ENCODE data around the gene LAMTOR2.

The LAMTOR2 gene

DNA sequence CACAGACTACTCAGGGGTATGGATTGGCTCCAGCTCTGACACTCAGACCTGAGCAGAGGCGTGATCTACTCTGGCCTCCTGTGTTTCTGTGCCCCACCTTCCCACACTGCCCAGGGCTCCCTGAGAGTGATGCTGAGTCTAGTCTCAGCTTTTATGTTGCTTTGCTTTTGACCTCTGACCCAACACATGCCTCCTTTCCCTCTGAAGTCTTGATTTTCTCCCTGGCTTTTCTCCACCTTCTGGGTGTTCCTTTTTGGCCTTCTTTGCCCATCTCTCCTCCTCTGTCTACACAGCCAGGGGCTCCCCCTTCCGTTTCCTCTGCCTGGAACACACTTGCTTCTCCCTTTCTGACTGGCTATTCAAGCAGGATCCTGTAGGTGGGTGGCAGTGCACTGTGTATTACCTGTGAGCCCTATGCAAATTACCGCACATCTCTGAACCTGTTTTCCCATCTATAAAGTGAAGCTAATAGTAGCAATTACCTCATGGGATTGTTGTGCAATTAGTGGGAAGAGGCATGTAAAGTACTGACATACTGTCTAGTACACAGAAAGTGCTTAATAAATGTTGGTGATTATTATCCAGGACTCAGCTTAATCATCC lies 41.4 kb downstream of the LAMTOR2 start:
- no peak overlapping the region; the same call in 1 of the 2 replicates for H3K9ac ChIP-seq
- peak overlapping the region; percentile 76 for H3K27ac ChIP-seq
- peak overlapping the region; percentile 97 for H3K4me2 ChIP-seq

GRCh38 chr1:156096640-156097391 lies 42.2 kb downstream of the LAMTOR2 start:
- peak overlapping the region; percentile 66 for H2AFZ ChIP-seq (ENCODE audit: low read depth)
- H4K20me1 ChIP-seq (ENCODE audit: insufficient read depth), result no peaks in the 10 kb centered on the region
- H3K79me2 ChIP-seq (ENCODE audit: insufficient read depth, low read depth), result no peaks in the 10 kb centered on the region
- no peaks in the 10 kb centered on the region for H3K36me3 ChIP-seq (ENCODE audit: insufficient read depth)
- peaks cover 46% of the 10 kb centered on the region for H3K4me1 ChIP-seq (ENCODE audit: low read depth, poor library complexity, severe bottlenecking)
- H3K9ac ChIP-seq, result peak overlapping the region; percentile 53
- peak overlapping the region; percentile 76 for H3K27ac ChIP-seq
- peak overlapping the region; percentile 99 for H3K4me3 ChIP-seq (IDR thresholded peaks at IDR 0.05; ENCODE audit: insufficient read depth, low read depth, low read length)
- peak overlapping the region; percentile 97 for H3K4me2 ChIP-seq
- no peaks in the 10 kb centered on the region for H3K27me3 ChIP-seq (ENCODE audit: insufficient read depth, low read depth)
- TF ChIP-seq, protein P1, sequence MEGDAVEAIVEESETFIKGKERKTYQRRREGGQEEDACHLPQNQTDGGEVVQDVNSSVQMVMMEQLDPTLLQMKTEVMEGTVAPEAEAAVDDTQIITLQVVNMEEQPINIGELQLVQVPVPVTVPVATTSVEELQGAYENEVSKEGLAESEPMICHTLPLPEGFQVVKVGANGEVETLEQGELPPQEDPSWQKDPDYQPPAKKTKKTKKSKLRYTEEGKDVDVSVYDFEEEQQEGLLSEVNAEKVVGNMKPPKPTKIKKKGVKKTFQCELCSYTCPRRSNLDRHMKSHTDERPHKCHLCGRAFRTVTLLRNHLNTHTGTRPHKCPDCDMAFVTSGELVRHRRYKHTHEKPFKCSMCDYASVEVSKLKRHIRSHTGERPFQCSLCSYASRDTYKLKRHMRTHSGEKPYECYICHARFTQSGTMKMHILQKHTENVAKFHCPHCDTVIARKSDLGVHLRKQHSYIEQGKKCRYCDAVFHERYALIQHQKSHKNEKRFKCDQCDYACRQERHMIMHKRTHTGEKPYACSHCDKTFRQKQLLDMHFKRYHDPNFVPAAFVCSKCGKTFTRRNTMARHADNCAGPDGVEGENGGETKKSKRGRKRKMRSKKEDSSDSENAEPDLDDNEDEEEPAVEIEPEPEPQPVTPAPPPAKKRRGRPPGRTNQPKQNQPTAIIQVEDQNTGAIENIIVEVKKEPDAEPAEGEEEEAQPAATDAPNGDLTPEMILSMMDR (conservative IDR thresholded peaks at IDR 0.05; ENCODE audit: low read depth, low read length), result peak; percentile 100

More for the DNA sequence above, 41.4 kb downstream of the LAMTOR2 start:
- peaks cover 48% of the 10 kb centered on the region for H3K4me1 ChIP-seq (ENCODE audit: low read depth, poor library complexity, severe bottlenecking)
- TF ChIP-seq, protein P1 (conservative IDR thresholded peaks at IDR 0.05; ENCODE audit: low read depth, low read length), result no peak
- no peaks in the 10 kb centered on the region for H3K36me3 ChIP-seq (ENCODE audit: insufficient read depth)
- peak overlapping the region; percentile 66 for H2AFZ ChIP-seq (ENCODE audit: low read depth)
- H3K27me3 ChIP-seq (ENCODE audit: insufficient read depth, low read depth), result no peaks in the 10 kb centered on the region
- no peak overlapping the region for H3K4me3 ChIP-seq (IDR thresholded peaks at IDR 0.05; ENCODE audit: insufficient read depth, low read depth, low read length)
- H4K20me1 ChIP-seq (ENCODE audit: insufficient read depth), result no peaks in the 10 kb centered on the region
- no peaks in the 10 kb centered on the region for H3K79me2 ChIP-seq (ENCODE audit: insufficient read depth, low read depth)

- Histone ChIP-seq H3K79me2 (ENCODE audit: insufficient read depth, low read depth) (no peaks in the 10 kb centered on the region), H3K36me3 (ENCODE audit: insufficient read depth) (no peaks in the 10 kb centered on the region), H3K4me2 (peak overlapping the region; percentile 97), H3K27me3 (ENCODE audit: insufficient read depth, low read depth) (no peaks in the 10 kb centered on the region), H3K4me1 (ENCODE audit: low read depth, poor library complexity, severe bottlenecking) (peaks cover 46% of the 10 kb centered on the region), H3K4me3 (IDR thresholded peaks at IDR 0.05; ENCODE audit: insufficient read depth, low read depth, low read length) (no peak overlapping the region), H2AFZ (ENCODE audit: low read depth) (peak overlapping the region; percentile 66; the same call in 1 of the 2 replicates), H4K20me1 (ENCODE audit: insufficient read depth) (no peaks in the 10 kb centered on the region), H3K9ac (peak overlapping the region; percentile 53; the same call in 1 of the 2 replicates), H3K27ac (peak overlapping the region; percentile 76)
- TF ChIP-seq, protein P1 (conservative IDR thresholded peaks at IDR 0.05; ENCODE audit: low read depth, low read length), result no peak
Measured at GRCh38 chr1:156097499-156098178, 43.1 kb downstream of the LAMTOR2 start.

- Histone ChIP-seq H3K4me3 (IDR thresholded peaks at IDR 0.05; ENCODE audit: insufficient read depth, low read depth, low read length) (no peak overlapping the region), H4K20me1 (ENCODE audit: insufficient read depth) (no peaks in the 10 kb centered on the region), H3K79me2 (ENCODE audit: insufficient read depth, low read depth) (no peaks in the 10 kb centered on the region), H3K9ac (no peak overlapping the region), H3K27me3 (ENCODE audit: insufficient read depth, low read depth) (no peaks in the 10 kb centered on the region), H3K36me3 (ENCODE audit: insufficient read depth) (no peaks in the 10 kb centered on the region), H3K27ac (peak overlapping the region; percentile 2; the same call in 1 of the 2 replicates), H3K4me2 (no peak overlapping the region), H2AFZ (ENCODE audit: low read depth) (no peak overlapping the region), H3K4me1 (ENCODE audit: low read depth, poor library complexity, severe bottlenecking) (peaks cover 53% of the 10 kb centered on the region)
- TF ChIP-seq, protein P1 (conservative IDR thresholded peaks at IDR 0.05; ENCODE audit: low read depth, low read length), result no peak
Measured at GRCh38 chr1:156098784-156099183, 44.2 kb downstream of the LAMTOR2 start.
